OCI-M1 (cell line): ENCODE results near the gene HNRNPK.

ENCODE experiments used
- DNase-seq: peaks from one replicate; lab custom pipeline; 2025; lab: John Stamatoyannopoulos, UW

Gene HNRNPK

GRCh38 chr9:83934569-83935275, 45.3 kb downstream of the HNRNPK start:
- DNase-seq = peak; percentile 28

- no peak for DNase-seq
These were observed 46.2 kb downstream of the HNRNPK start for GRCh38 chr9:83933790-83934189.

- no peak for DNase-seq
These were observed 47.2 kb downstream of the HNRNPK start for GRCh38 chr9:83932851-83933250.

- DNase-seq = no peak
These were observed 48.0 kb downstream of the HNRNPK start for GRCh38 chr9:83932011-83932410.

GRCh38 chr9:83930881-83931280, 49.1 kb downstream of the HNRNPK start:
- no peak for DNase-seq

GRCh38 chr9:83927591-83927990, 52.4 kb downstream of the HNRNPK start:
- DNase-seq = no peak

- DNase-seq = peak; percentile 98
These were observed 58.9 kb downstream of the HNRNPK start, which contains the start of gene KIF27 for GRCh38 chr9:83920927-83921707. Gene KIF27, minus strand, starts transcription at chr9:83921432. Its CDS starts 5,841 bp downstream, at chr9:83915591.

GRCh38 chr9:83920469-83920926, 59.5 kb downstream of the HNRNPK start:
- peak; percentile 84 for DNase-seq

GRCh38 chr9:83919111-83919510, 60.9 kb downstream of the HNRNPK start:
- no peak for DNase-seq
